Stimulated activated CD4-positive, alpha-beta T cell treated with anti-CD3 and anti-CD28 coated beads, TNF-alpha, amount 100 ng/mL, for 48 hours (primary cell): ENCODE data around the gene GABBR2.

Experiments
- DNase-seq, 3 donors: peaks; one replicate each; pipeline ENCODE4 v3.0.0-alpha.2; 2020; ENCODE audit warnings: low read depth in 3 of 3

Gene GABBR2

GRCh38 chr9:98708933-98709911 lies at the start of gene GABBR2:
Gene GABBR2 (minus strand): TSS chr9:98708935. CDS start chr9:98708737, 198 bp downstream.
- DNase-seq = no peak

GRCh38 chr9:98755006-98755618 lies 46.4 kb upstream of the GABBR2 start:
- no peak for DNase-seq

DNA sequence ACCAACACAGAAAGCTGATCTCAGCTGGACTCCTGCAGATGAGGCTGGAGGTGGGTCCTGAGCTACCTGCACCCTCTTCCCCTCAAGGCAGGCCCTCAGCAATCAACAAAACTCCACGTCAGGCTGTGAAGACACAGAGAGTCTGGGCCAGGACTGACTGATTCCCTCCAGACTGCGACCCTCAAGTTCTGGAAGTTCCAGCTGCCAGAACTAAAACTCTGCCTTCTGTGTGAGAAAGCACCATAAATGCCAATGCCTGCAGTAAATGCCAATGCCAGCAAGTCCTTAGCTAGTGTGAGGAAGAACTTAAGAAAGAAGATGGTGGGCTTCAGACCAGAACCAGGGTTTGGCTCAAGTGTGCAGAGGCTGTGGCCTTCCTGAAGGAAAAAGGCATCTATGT lies 42.5 kb upstream of the GABBR2 start:
- no peak for DNase-seq

DNA sequence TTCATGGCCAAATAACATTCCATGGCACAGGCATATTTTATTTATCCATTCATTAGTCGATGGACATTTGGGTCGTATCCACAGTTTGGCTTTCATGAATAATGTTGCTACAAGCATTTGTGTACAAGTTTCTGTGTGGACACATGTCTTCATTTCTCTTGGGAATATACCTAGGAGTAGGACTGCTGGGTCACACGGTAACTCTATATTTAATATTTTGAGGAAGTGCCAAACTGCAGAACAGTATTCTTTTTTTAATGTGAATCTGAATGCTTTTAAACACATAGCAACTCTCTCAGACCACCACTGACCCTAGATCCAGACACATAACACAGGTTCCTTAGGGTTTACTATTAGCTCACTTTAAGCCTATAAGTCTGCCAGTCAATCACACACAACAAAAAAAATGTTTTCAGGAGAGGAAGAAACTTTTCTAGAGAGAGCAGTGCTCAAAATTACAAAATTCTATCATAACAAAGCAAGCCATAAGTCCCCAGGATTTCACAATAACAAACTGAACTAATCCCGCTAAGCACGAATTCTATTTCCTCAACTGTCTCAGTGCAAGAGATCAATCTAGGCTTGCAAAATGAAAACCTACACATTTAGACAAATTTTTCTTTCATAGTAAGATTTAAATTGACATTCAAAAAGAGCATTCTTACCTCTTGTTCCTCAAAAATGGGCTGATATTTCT lies 41.8 kb upstream of the GABBR2 start:
- DNase-seq = no peak

DNA sequence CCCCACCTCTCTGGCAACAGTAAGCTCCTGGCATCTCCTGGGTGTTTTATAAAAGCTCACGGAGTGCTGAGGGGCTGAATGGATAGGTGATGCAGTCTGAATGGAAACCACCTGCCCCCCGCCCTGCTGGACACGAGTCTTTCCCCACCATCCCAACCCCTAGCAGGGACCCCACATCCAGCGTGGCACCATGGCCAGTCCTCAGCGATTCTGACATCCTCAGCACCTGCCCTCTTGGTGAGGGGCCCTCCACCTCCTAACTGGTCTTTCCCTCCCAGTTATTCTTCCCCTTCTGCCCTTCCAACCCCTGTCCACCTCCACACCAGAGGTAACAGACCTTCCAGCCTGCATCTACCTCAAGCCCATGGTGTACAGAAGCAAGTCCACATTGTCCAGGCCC lies 38.7 kb upstream of the GABBR2 start:
- DNase-seq = no peak

DNA sequence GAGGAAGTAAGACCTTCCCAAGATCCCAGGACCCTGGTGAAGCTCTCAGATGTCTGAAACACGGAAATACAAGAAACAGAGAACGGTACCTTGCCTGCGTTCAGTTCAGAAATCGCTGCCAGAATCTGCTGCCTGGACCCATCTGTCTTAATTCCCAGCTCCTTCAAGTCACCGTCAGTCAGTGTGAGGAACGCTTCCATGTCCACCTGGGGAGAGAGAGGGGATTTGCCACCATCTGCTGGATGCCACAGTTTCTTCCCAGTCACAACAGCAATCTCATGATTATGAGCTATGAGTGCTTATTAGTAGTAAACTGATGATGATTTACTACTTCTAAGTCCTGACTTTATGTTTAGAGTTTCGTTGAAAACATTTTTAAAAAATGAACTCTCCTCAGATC lies 36.7 kb upstream of the GABBR2 start:
- DNase-seq = no peak

- DNase-seq = no peak
Measured at GRCh38 chr9:98743818-98744611, 35.3 kb upstream of the GABBR2 start.

DNA sequence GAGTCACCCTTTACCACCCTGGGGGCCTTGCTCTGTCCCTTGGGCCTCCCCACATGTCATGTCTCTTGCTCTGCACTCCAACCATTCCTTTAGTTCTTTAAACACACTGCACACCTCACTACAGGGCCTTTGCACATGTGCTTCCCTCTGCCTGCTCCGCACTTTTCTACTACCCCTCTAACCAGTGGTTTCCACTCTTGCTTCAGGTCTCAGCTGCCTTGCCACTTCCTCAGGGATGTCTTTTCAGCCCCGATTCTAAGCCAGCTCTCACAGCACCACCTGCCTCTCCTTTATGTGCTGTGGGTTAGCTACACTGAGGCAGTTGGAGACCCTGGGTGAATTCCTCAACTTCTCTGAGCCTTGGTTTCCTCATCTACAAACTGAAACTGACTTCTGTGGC lies 34.6 kb upstream of the GABBR2 start:
- DNase-seq = no peak

- DNase-seq = no peak
Measured at GRCh38 chr9:98742325-98743280, 33.9 kb upstream of the GABBR2 start.

DNA sequence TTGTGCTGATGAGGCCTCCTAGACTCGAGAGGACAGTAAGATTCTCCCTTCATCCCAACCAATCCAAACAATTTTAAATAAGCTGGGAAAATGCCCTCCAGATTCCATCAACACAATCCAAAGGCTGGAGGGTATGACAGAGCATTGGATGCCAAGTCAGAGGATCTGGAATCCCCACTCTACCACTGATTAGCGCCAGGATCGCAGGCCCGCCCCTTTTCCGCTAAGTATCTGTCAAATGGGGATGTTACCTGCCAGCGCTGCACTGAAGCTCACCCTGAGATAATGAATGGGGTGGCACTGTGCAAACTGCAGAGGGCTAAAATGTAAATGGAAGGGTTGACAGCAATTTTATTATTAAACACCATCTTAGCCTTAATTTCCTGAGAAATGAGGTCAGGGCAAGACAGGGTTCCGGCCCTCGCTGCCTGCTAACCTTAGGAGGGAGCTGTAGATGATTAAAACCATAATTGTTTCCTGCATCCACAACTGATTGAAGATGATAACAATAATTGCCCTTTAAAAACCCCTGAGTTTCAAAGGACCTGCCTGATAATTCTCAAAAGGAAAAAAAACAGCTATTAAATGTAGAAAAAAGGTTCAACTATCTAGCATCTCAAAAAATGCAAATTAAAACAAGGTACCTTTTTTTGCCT lies 31.6 kb upstream of the GABBR2 start:
- DNase-seq = no peak

DNA sequence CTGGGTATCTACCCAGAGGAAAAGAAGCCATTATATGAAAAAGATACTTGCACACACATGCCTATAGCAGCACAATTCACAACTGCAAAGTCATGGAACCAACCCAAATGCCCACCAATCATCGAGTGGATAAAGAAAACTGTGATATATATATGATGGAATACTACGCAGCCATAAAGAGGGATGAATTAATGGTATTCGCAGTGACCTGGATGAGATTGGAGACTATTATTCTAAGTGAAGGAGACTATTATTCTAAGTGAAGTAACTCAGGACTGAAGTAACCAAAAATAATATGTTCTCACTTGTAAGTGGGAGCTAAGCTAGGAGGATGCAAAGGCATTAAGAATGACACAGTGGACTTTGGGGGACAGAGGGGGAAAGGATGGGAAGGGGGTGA lies 30.0 kb upstream of the GABBR2 start:
- DNase-seq = no peak

- no peak for DNase-seq
Measured at GRCh38 chr9:98736226-98736625, 27.5 kb upstream of the GABBR2 start.

DNA sequence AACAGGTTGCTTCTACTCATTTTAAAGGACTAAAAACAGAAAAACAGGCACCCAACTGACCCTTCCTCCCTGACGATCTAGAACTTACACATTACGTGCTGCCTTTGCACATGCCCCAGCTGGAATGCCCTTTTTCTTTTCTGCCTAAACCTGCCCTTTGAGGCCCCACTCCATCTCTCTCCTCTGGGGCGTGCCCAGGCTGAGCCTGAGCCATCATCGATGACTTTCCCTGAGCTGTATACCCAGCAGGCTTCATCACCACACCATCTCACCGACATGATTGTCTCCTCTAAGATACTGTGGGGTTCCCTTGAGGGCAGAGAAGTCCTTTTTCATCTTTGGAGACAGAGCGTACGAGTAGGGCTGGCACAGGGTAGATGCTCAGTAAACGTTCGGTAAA lies 24.1 kb upstream of the GABBR2 start:
- DNase-seq = no peak

- DNase-seq = no peak
Measured at GRCh38 chr9:98732091-98732490, 23.4 kb upstream of the GABBR2 start.

GRCh38 chr9:98730871-98731270 lies 22.1 kb upstream of the GABBR2 start:
- DNase-seq = no peak

GRCh38 chr9:98728500-98728899 lies 19.8 kb upstream of the GABBR2 start:
- DNase-seq = no peak

DNA sequence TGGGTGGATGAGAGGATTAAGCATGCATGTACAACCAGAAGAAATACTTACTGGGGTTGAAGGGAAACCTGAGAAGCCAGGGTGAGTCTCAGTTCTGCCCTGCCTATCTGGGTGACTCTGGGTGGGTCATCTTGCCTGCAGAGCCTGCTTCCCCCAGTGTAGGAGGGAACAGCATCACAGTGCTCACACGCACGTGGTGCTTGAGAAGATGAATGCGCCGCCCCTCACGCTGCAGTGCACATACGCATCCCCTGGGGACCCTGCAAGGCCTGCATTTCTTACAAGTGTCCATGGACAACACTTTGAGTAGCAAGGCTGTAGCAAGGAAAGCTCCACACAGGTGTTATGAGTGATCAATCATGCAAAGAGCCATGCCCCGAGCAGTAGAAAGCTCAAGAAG lies 18.7 kb upstream of the GABBR2 start:
- no peak for DNase-seq

GRCh38 chr9:98726735-98727134 lies 18.0 kb upstream of the GABBR2 start:
- no peak for DNase-seq

- no peak for DNase-seq
Measured at GRCh38 chr9:98724810-98725530, 16.2 kb upstream of the GABBR2 start.
